H1 (cell line): ENCODE data around the gene PDE9A. TPM values are rescaled to one million over a fixed set of nuclear protein-coding genes. Genes with fewer than 3 reads are reported as not detected.

Source experiments
- CREB1 ChIP-seq: IDR thresholded peaks from 2 replicates; pipeline ENCODE4 v1.6.1; 2012; ENCODE audit warnings: inconsistent platforms
- EGR1 ChIP-seq: IDR thresholded peaks from 2 replicates; pipeline ENCODE4 v1.6.1; 2011; ENCODE audit warnings: low read depth, low read length, borderline replicate concordance
- SUZ12 ChIP-seq: fragments of 200-600 bp; sonication (generic); IDR thresholded peaks from 2 replicates; pipeline ENCODE4 v1.6.1; 2012; ENCODE audit warnings: mild to moderate bottlenecking, inconsistent platforms, low read length, moderate library complexity, mixed read lengths
- TEAD4 ChIP-seq: IDR thresholded peaks from 2 replicates; pipeline ENCODE4 v1.6.1; 2012; ENCODE audit warnings: low read depth, low read length, inconsistent platforms, mixed read lengths
- polyA plus RNA-seq, 7 experiments: library from polyadenylated mRNA; depleted of rRNA in 3 of 7; stranded (reverse) in 5 of 7; unstranded in 2 of 7; fragments of >200 nt in 5 of 7; fragments of 200-250 nt in 2 of 7; gene quantifications; 1 replicate in 5 of 7; 2 replicates in 1 of 7; 4 replicates in 1 of 7; pipeline versions ENCODE4 v1.2.1 to v1.2.3, GENCODE V29; 2011 to 2013; ENCODE audit warnings: missing spikeins in 2 of 7, mixed read lengths in 2 of 7
- total RNA-seq: library from RNA; stranded (reverse); fragmentation: NEBNext Ultra II Directional; extraction: Animal tissue kit (Norgen Biotek cat#: 25700); gene quantifications from 2 replicates; pipeline ENCODE4 v1.2.1, GENCODE V29; 2021

PDE9A gene
- total and polyA plus RNA-seq, 2 of the 8 experiments (the other 6 are each of a cell fraction or from before 2014, with no cell fraction given), result 39.2 to 45.9 TPM

DNA sequence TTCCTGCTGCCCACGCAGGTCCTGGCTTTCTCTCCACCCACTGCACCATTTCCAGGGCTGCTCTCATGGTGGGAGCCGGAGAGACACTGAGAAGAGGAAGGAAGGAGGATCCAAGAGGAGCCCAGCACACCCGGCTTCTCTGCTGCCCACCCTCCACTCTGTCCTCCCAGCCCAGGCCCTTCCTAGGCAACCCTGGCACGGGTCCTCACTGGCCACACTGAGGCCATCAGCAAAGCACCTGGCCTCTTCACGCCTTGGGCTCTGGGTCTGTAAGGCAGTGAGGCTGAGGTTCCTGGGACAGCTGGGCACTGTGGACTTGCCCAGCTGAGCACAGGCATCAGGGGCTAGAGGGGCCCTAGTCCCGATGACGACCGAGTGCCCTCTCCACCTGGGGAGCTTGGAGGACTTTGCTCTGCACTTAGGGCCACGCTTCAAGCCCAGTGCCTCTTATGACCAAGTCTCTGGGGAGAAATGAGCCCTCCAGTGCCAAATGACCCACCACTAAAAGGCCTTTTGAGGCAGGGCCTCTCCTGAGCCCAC is 43.1 kb downstream of the PDE9A start (continued):
- TF ChIP-seq EGR1, result no peak
- no peak for TF ChIP-seq TEAD4
- no peak for TF ChIP-seq SUZ12
- no peak for TF ChIP-seq CREB1
